ENCODE results near the gene GNA12. TPM values are rescaled to one million over a fixed set of nuclear protein-coding genes. Genes with fewer than 3 reads are reported as not detected.

Gene GNA12
- total RNA-seq, 2 donors from 2014 or later = 26.3 to 38.8 TPM

- Histone ChIP-seq H3K4me1 (peaks cover 0 to 75% of the 10 kb centered on the region in 2 donors), H3K4me3 (no peak overlapping the region), H3K27me3 (no peaks in the 10 kb centered on the region), H3K36me3 (no peaks in the 10 kb centered on the region), H3K27ac (no peak overlapping the region), H3K9me3 (no peaks in the 10 kb centered on the region)
- no peak for DNase-seq (ENCODE audit: low spot score)
- TF ChIP-seq CTCF (IDR thresholded peaks at IDR 0.05) = no peak
These were observed 37.5 kb downstream of the GNA12 start for GRCh38 chr7:2806571-2806970.

- peak overlapping the region; percentile 84 to 92 for H3K27ac ChIP-seq
- H3K4me3 ChIP-seq = peak overlapping the region in 1 of 2 donors; percentile 10
- DNase-seq (ENCODE audit: low spot score) = peak; percentile 69
- H3K9me3 ChIP-seq = no peaks in the 10 kb centered on the region
- H3K36me3 ChIP-seq = no peaks in the 10 kb centered on the region
- H3K4me1 ChIP-seq = peaks cover 0 to 75% of the 10 kb centered on the region in 2 donors
- TF ChIP-seq CTCF (IDR thresholded peaks at IDR 0.05) = no peak
- no peaks in the 10 kb centered on the region for H3K27me3 ChIP-seq
These were observed 38.7 kb downstream of the GNA12 start for GRCh38 chr7:2805213-2805944.

- no peak for DNase-seq (ENCODE audit: low spot score)
- Histone ChIP-seq H3K9me3 (no peaks in the 10 kb centered on the region), H3K27me3 (no peaks in the 10 kb centered on the region), H3K4me1 (peaks cover 0 to 75% of the 10 kb centered on the region in 2 donors), H3K36me3 (no peaks in the 10 kb centered on the region), H3K27ac (peak overlapping the region; percentile 84 to 92), H3K4me3 (no peak overlapping the region)
- no peak for TF ChIP-seq CTCF (IDR thresholded peaks at IDR 0.05)
These were observed 39.8 kb downstream of the GNA12 start for GRCh38 chr7:2804227-2804763.

- TF ChIP-seq CTCF (IDR thresholded peaks at IDR 0.05) = no peak
- no peaks in the 10 kb centered on the region for H3K27me3 ChIP-seq
- no peak for DNase-seq (ENCODE audit: low spot score)
- H3K4me1 ChIP-seq = peaks cover 0 to 75% of the 10 kb centered on the region in 2 donors
- H3K36me3 ChIP-seq = no peaks in the 10 kb centered on the region
- peak overlapping the region; percentile 84 to 92 for H3K27ac ChIP-seq
- no peak overlapping the region for H3K4me3 ChIP-seq
- H3K9me3 ChIP-seq = no peaks in the 10 kb centered on the region
These were observed 40.4 kb downstream of the GNA12 start for GRCh38 chr7:2803755-2804154.

GRCh38 chr7:2803342-2803692 is 40.8 kb downstream of the GNA12 start:
- DNase-seq (ENCODE audit: low spot score) = no peak
- no peaks in the 10 kb centered on the region for H3K27me3 ChIP-seq
- TF ChIP-seq CTCF (IDR thresholded peaks at IDR 0.05) = no peak
- H3K4me1 ChIP-seq = peaks cover 0 to 74% of the 10 kb centered on the region in 2 donors
- H3K36me3 ChIP-seq = no peaks in the 10 kb centered on the region
- peak overlapping the region; percentile 84 to 92 for H3K27ac ChIP-seq
- H3K4me3 ChIP-seq = no peak overlapping the region
- no peaks in the 10 kb centered on the region for H3K9me3 ChIP-seq

Data from right atrium auricular region (tissue), 2 donors.